ENCODE results near the gene AGR2.

Gene AGR2

GRCh38 chr7:16812542-16813231 is 7.9 kb upstream of the AGR2 start:
- no peak for DNase-seq (ENCODE audit: low read depth)

GRCh38 chr7:16811551-16811950 is 6.8 kb upstream of the AGR2 start:
- DNase-seq (ENCODE audit: low read depth), result no peak

DNA sequence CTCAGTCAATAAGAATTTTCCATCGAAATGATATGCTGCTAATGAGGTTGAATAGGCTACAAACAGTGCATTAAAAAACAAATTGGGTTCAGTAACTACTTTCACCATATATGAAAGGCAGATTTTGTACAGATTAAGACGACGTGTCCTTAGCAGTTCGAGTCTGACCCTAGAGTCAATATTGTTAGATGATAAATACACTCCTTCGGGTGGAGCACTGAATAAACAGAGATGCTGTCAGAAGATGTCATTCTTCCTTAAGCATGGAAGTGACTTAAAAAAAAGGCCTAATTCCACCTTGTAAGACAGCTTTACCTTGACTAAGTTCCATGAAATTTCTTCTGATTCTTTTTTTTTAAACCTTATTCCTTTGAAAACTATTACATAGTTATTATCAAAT is 5.8 kb upstream of the AGR2 start:
- DNase-seq (ENCODE audit: low read depth), result no peak

GRCh38 chr7:16810112-16810511 is 5.3 kb upstream of the AGR2 start:
- no peak for DNase-seq (ENCODE audit: low read depth)

DNA sequence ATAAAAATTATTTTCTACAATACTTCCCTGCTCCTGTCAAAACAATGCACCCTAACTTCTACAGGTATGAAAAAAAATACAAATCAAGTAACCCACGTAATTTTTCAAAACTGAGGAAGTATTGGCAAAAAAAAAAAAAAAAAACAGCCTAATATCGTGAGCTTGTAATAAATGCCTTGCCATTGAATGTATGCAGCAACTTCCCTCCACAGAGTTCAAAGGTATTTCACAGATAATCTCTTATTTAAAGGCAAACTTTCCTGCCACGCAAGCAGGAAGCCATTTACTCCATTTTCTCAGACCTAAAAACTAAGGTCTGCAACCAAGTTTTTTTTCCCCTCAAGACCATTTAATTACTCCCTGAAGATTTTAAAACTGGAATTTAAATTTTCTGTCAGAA is 642 bp upstream of the AGR2 start:
- DNase-seq (ENCODE audit: low read depth), result no peak

- DNase-seq (ENCODE audit: low read depth), result no peak
Observed at GRCh38 chr7:16803881-16804673, 722 bp downstream of the AGR2 start.

GRCh38 chr7:16803125-16803524 is 1.7 kb downstream of the AGR2 start:
- DNase-seq (ENCODE audit: low read depth), result no peak

- no peak for DNase-seq (ENCODE audit: low read depth)
Observed at GRCh38 chr7:16801579-16801978, 3.2 kb downstream of the AGR2 start.

DNA sequence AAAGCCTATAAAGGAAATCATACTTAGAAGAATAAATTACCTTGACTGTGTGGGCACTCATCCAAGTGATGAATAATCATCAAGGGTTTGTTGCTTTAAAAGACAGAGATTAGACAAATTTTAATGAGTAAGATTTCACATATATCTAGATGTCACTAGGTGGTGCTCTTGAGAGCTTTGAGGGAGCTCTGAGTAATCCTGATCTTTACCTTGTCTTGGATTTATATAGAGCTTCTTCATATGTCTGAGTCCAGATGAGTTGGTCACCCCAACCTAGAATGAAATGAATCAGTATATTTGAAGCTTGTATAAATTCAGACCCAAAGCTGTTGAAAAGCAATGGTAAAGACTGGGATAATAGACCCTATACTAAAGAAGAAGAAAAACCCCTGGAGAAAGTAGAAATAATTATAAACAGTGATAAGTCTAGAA is 3.7 kb downstream of the AGR2 start:
- no peak for DNase-seq (ENCODE audit: low read depth)

GRCh38 chr7:16795624-16796023 is 9.2 kb downstream of the AGR2 start:
- no peak for DNase-seq (ENCODE audit: low read depth)

DNA sequence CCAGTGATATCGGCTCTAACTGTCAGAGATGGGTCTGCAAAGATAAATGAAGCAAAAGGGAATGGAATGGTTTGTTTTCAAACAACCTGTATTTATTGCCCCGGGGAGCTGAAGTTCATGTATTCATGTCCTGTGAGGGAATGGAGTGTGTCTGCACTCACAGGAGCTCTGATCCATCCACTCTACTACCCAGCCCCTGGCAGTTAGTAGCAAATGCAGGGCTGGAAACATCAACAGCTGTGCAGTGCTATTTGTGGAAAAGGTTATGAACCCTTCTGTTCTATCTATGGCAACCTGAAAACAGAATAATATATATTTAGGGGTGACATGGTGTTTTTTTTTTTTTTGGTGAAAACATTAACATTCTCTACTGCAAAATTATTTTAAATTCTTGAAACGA is 9.8 kb downstream of the AGR2 start:
- DNase-seq (ENCODE audit: low read depth), result no peak

GRCh38 chr7:16791905-16792698 is 12.7 kb downstream of the AGR2 start:
- no peak for DNase-seq (ENCODE audit: low read depth)

DNA sequence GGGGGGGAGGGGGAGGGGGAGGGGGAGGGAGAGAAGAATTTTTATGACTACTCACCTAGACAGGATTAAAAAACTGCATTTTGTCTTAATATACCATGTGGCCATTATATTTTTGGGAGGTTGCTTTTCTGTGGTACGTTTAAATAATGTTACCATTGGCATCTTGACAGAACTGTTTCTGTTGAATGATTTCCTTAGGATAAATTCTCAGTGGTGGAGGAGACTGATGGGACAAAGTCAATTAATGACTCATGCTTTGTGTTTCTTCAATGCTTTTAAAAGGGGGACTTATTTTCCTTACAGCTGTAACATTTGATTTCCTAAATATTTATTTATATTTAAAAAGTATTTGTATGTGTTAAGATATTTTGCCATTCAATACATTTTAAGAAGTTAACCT is 13.7 kb downstream of the AGR2 start:
- no peak for DNase-seq (ENCODE audit: low read depth)

DNA sequence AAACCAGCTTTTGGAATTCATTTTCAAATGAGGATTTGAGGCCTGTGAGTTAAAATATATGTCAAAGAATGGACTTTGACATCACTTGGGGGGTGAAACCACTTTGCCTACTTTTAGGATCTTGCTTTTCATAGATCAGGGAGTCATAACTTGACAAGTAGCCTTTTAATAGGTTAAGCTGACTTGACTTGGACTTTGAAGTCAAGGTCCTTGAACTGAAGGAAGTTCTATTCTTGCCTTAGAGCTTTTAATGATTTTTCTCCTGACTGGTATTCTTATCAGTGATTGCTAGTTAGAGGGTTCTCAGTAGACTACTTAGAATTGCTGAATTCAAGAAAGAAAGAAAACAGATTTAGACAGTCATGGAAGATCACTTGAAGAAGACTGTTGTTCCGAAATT is 17.7 kb downstream of the AGR2 start:
- DNase-seq (ENCODE audit: low read depth), result no peak

DNA sequence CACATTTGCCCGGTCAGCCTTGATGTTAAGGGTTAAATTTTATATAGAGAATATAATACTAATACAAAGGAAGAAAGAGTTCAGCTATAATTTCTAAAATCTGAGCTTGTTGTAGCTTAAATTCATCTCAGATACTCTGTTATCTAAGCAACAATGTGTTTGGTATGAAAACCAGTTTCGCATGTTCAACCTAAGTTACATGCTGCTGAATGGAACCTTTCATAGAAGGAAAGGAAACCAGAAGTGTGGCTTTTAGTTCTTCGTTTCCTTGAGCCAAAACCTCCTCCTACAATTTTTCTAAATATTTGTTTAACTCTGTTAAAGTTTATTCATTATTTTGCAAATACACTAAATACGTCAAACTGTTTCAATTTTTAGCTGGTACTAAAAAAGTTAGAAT is 18.5 kb downstream of the AGR2 start:
- no peak for DNase-seq (ENCODE audit: low read depth)

DNA sequence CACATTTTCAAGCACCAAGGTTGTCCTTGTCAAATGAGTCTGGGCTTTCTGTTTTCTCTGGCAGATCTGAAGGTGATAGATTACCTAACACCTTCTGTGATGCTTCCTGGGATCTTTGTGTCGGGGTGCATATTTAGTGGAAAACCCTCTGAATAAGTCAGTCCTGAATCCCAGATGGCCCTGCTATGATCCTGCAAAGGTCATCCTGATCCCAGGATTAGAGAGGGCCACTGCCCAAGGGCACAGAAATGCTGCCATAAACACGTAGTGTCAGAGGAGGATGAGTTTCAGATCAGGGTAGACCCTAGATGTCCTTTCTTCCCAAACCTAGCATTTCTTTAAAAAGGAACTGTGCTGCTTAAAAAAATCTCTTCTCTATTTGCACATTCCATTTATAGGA is 19.0 kb downstream of the AGR2 start:
- DNase-seq (ENCODE audit: low read depth), result no peak

- DNase-seq (ENCODE audit: low read depth), result no peak
Observed at GRCh38 chr7:16785321-16785720, 19.5 kb downstream of the AGR2 start.

DNA sequence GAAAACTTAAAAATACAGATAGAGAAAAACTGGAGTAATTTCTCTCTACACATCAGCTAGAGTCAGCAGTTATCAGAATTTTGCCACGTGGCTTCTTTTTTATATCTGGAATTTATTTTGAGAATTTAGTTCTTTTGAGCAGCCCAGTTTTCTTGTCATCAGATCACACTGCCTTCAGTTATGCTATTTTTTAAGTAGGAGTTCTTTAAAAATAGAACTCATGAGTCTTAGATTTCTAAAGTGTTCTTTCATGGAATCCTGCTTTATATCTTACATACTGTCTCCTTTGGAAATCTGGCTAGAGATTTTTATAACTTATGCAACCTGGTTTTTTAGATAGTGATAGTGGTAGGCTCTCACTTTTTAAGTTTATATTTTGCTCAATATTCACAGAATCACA is 24.2 kb downstream of the AGR2 start:
- no peak for DNase-seq (ENCODE audit: low read depth)

- no peak for DNase-seq (ENCODE audit: low read depth)
Observed at GRCh38 chr7:16779051-16779450, 25.7 kb downstream of the AGR2 start.

DNA sequence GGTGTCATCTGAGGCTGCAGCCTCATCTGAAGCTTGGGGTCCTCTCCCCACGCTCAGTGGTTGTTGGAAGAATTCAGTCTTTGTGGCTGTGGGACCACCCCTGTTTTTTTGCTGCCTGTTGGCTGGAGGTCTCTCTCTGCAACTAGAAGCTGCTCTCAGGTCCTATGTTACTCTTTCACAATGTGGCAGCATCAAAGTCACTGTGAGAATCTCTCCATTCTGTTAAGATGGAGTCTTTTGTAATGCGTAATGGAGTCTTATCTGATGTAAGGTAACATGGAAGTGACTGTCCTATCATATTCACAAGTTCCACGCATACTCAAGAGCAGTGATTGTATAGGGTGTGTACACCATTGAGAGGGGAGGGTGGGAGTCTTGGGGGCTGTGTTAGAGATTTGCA is 26.3 kb downstream of the AGR2 start:
- no peak for DNase-seq (ENCODE audit: low read depth)

- DNase-seq (ENCODE audit: low read depth), result no peak
Observed at GRCh38 chr7:16776053-16776452, 28.7 kb downstream of the AGR2 start.

GRCh38 chr7:16774986-16775385 is 29.8 kb downstream of the AGR2 start:
- no peak for DNase-seq (ENCODE audit: low read depth)

DNA sequence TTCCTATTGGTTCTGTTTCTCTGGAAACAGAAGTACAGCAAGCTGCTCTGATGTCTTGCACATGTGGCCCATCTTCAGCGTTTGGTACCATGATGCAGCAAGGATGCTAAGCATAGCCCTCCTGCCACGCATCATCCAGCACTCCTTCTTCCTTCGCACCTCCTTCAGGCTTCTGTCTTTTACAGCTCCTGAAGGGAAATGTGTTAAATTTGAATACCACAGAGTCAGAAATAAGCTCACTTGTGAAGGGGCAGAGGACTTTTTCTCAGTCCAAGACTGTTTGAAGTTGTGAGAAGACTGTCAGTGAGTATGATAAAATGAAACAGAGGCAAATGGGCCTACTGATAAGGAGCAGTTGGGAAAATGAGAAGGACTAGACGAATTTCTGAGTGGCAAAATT is 30.5 kb downstream of the AGR2 start:
- DNase-seq (ENCODE audit: low read depth), result no peak

Measured in activated T-helper 1 cell treated with Interleukin-2 at 50 U/mL for 16 hours (primary cell).